ENCODE measurements around the gene SLC35B3.
"Not testable (repeated sequence)": the region's sequence is repeated elsewhere in the genome, so short reads cannot be mapped to it uniquely, and the experiment has no call there.

The SLC35B3 gene

GRCh38 chr6:8415280-8415679, 20.1 kb downstream of the SLC35B3 start:
- no peak for DNase-seq (ENCODE audit: low read depth in 2 of 2)

- DNase-seq (ENCODE audit: low read depth in 2 of 2) = no peak
Measured at GRCh38 chr6:8414844-8415243, 20.5 kb downstream of the SLC35B3 start.

GRCh38 chr6:8405946-8406345, 29.4 kb downstream of the SLC35B3 start:
- not testable (repeated sequence) for DNase-seq (ENCODE audit: low read depth in 2 of 2)

- no peak for DNase-seq (ENCODE audit: low read depth in 2 of 2)
Measured at GRCh38 chr6:8402546-8402945, 32.8 kb downstream of the SLC35B3 start.

- DNase-seq (ENCODE audit: low read depth in 2 of 2) = no peak
Measured at GRCh38 chr6:8400663-8401062, 34.7 kb downstream of the SLC35B3 start.

GRCh38 chr6:8392569-8392968, 42.8 kb downstream of the SLC35B3 start:
- no peak for DNase-seq (ENCODE audit: low read depth in 2 of 2)

GRCh38 chr6:8391934-8392333, 43.4 kb downstream of the SLC35B3 start:
- DNase-seq (ENCODE audit: low read depth in 2 of 2) = no peak

- no peak for DNase-seq (ENCODE audit: low read depth in 2 of 2)
Measured at GRCh38 chr6:8389036-8389818, 46.1 kb downstream of the SLC35B3 start.

- no peak for DNase-seq (ENCODE audit: low read depth in 2 of 2)
Measured at GRCh38 chr6:8387942-8388437, 47.4 kb downstream of the SLC35B3 start.

- no peak for DNase-seq (ENCODE audit: low read depth in 2 of 2)
Measured at GRCh38 chr6:8383584-8383983, 51.8 kb downstream of the SLC35B3 start.

GRCh38 chr6:8382434-8382833, 52.9 kb downstream of the SLC35B3 start:
- DNase-seq (ENCODE audit: low read depth in 2 of 2) = no peak

GRCh38 chr6:8375916-8376315, 59.4 kb downstream of the SLC35B3 start:
- no peak for DNase-seq (ENCODE audit: low read depth in 2 of 2)

All from stimulated activated CD8-positive, alpha-beta memory T cell treated with anti-CD3 and anti-CD28 coated beads, Interleukin-7, amount 100 ng/mL, for 1 hour (primary cell).